ENCODE data around the gene NKX6-2.

The NKX6-2 gene

GRCh38 chr10:132749371-132749795, 36.6 kb downstream of the NKX6-2 start:
- H3K4me3 ChIP-seq (ENCODE audit: low read depth, low read length), result no peak overlapping the region
- no peak for TF ChIP-seq CTCF (IDR thresholded peaks at IDR 0.05)
- H3K4me2 ChIP-seq (ENCODE audit: low read length), result no peak overlapping the region
- no peak overlapping the region for H3K9ac ChIP-seq
- H3K79me2 ChIP-seq, result no peaks in the 10 kb centered on the region
- no peaks in the 10 kb centered on the region for H3K4me1 ChIP-seq
- H3K36me3 ChIP-seq (ENCODE audit: control insufficient read depth, insufficient read depth, low read length), result no peaks in the 10 kb centered on the region
- no peaks in the 10 kb centered on the region for H3K27me3 ChIP-seq (ENCODE audit: control insufficient read depth, insufficient read depth, low read length)
- H2AFZ ChIP-seq, result no peak overlapping the region
- no peak overlapping the region for H3K27ac ChIP-seq
- no peaks in the 10 kb centered on the region for H3K9me3 ChIP-seq (ENCODE audit: control insufficient read depth, low read length)

- no peaks in the 10 kb centered on the region for H3K36me3 ChIP-seq (ENCODE audit: control insufficient read depth, insufficient read depth, low read length)
- no peaks in the 10 kb centered on the region for H3K9me3 ChIP-seq (ENCODE audit: control insufficient read depth, low read length)
- H3K27me3 ChIP-seq (ENCODE audit: control insufficient read depth, insufficient read depth, low read length), result no peaks in the 10 kb centered on the region
- no peak overlapping the region for H3K4me3 ChIP-seq (ENCODE audit: low read depth, low read length)
- H2AFZ ChIP-seq, result no peak overlapping the region
- H3K4me1 ChIP-seq, result no peaks in the 10 kb centered on the region
- no peaks in the 10 kb centered on the region for H3K79me2 ChIP-seq
- H3K4me2 ChIP-seq (ENCODE audit: low read length), result no peak overlapping the region
- H3K27ac ChIP-seq, result no peak overlapping the region
- TF ChIP-seq CTCF (IDR thresholded peaks at IDR 0.05), result no peak
- no peak overlapping the region for H3K9ac ChIP-seq
These were observed 37.2 kb downstream of the NKX6-2 start for GRCh38 chr10:132748545-132749370.

- Histone ChIP-seq H3K4me3 (ENCODE audit: low read depth, low read length) (no peak overlapping the region), H3K4me2 (ENCODE audit: low read length) (no peak overlapping the region), H3K27ac (no peak overlapping the region), H3K27me3 (ENCODE audit: control insufficient read depth, insufficient read depth, low read length) (no peaks in the 10 kb centered on the region), H3K9ac (no peak overlapping the region), H3K4me1 (no peaks in the 10 kb centered on the region), H3K79me2 (no peaks in the 10 kb centered on the region), H2AFZ (no peak overlapping the region), H3K36me3 (ENCODE audit: control insufficient read depth, insufficient read depth, low read length) (no peaks in the 10 kb centered on the region), H3K9me3 (ENCODE audit: control insufficient read depth, low read length) (no peaks in the 10 kb centered on the region)
- TF ChIP-seq CTCF (IDR thresholded peaks at IDR 0.05), result no peak
These were observed 37.8 kb downstream of the NKX6-2 start for GRCh38 chr10:132748135-132748534.

GRCh38 chr10:132746801-132747625, 38.9 kb downstream of the NKX6-2 start:
- Histone ChIP-seq H3K36me3 (ENCODE audit: control insufficient read depth, insufficient read depth, low read length) (no peaks in the 10 kb centered on the region), H3K9me3 (ENCODE audit: control insufficient read depth, low read length) (no peaks in the 10 kb centered on the region), H3K9ac (no peak overlapping the region), H3K79me2 (no peaks in the 10 kb centered on the region), H3K4me1 (no peaks in the 10 kb centered on the region), H3K4me3 (ENCODE audit: low read depth, low read length) (no peak overlapping the region), H2AFZ (no peak overlapping the region), H3K4me2 (ENCODE audit: low read length) (no peak overlapping the region), H3K27ac (no peak overlapping the region), H3K27me3 (ENCODE audit: control insufficient read depth, insufficient read depth, low read length) (no peaks in the 10 kb centered on the region)
- no peak for TF ChIP-seq CTCF (IDR thresholded peaks at IDR 0.05)

All from parathyroid adenoma (tissue), 2 donors.